Endothelial cell of umbilical vein (primary cell): ENCODE data around the gene RAB4A. TPM values are rescaled to one million over a fixed set of nuclear protein-coding genes. Genes with fewer than 3 reads are reported as not detected.

Experiments used
- BruUV-seq: library from RNA; stranded (reverse); fragments of 400-500 nt; replicated peaks from 2 replicates; lab custom pipeline; 2021; lab: Mats Ljungman, UMichigan
- CTCF ChIA-PET: fragments of 300-600, 350-600 bp; sonication (Branson Sonifier 250); formaldehyde crosslinking; loops from one replicate; lab custom pipeline; 2021; ENCODE audit warnings: antibody characterized with exemption, inconsistent platforms; lab: Charles Lee
- POLR2A ChIA-PET: fragments of 300-600, 350-600 bp; sonication (Branson Sonifier 250); formaldehyde crosslinking; loops from one replicate; lab custom pipeline; 2021; ENCODE audit warnings: antibody characterized with exemption, inconsistent platforms; lab: Charles Lee
- DNase-seq: peaks from one replicate; pipeline ENCODE4 v3.0.0-alpha.2; 2011; ENCODE audit warnings: low read depth, low spot score
- FAIRE-seq: peaks from 2 replicates; lab custom pipeline; 2011; peaks lifted over from hg19 to GRCh38; lab: Jason Lieb, UNC
- H2AFZ ChIP-seq: 2 replicates; pipeline ENCODE4 v1.6.0; 2012; ENCODE audit warnings: low read depth, low read length, control low read depth, inconsistent platforms
- H3K27ac ChIP-seq: 2 replicates; pipeline ENCODE4 v1.5.1; 2011; ENCODE audit warnings: low read depth, mild to moderate bottlenecking, control low read depth, low read length, moderate library complexity; ENCODE audit not compliant: insufficient read depth
- H3K27me3 ChIP-seq, 2 experiments: 2 replicates each; pipeline versions ENCODE4 v1.6.0 to v1.6.1; 2011; ENCODE audit warnings: low read length in 2 of 2, mixed read lengths in 1 of 2; ENCODE audit not compliant: control insufficient read depth in 2 of 2, insufficient read depth in 2 of 2
- H3K36me3 ChIP-seq, 2 experiments: 2 replicates in 1 of 2; 3 replicates in 1 of 2; pipeline ENCODE4 v1.5.1; 2011; ENCODE audit warnings: low read length in 2 of 2, mild to moderate bottlenecking in 1 of 2, moderate library complexity in 1 of 2; ENCODE audit not compliant: control insufficient read depth in 2 of 2, insufficient read depth in 2 of 2; ENCODE audit errors: extremely low read depth in 1 of 2
- H3K4me1 ChIP-seq: 3 replicates; pipeline ENCODE4 v1.5.1; 2011; ENCODE audit warnings: mild to moderate bottlenecking, low read length; ENCODE audit not compliant: control insufficient read depth, insufficient read depth; ENCODE audit errors: extremely low read depth
- H3K4me2 ChIP-seq: 2 replicates; pipeline ENCODE4 v1.6.1; 2011; ENCODE audit warnings: low read length, control low read depth, mixed read lengths; ENCODE audit not compliant: insufficient read depth
- H3K4me3 ChIP-seq, 3 experiments: fragments of 200-600 bp in 1 of 3; sonication (generic), shearing (Covaris generic) in 1 of 3; replicated peaks in 1 of 3; 2 replicates each; pipeline ENCODE4 v1.5.1; 2011 to 2016; ENCODE audit warnings: control low read depth in 3 of 3, low read length in 3 of 3, mild to moderate bottlenecking in 2 of 3, inconsistent platforms in 1 of 3, low read depth in 1 of 3, moderate library complexity in 1 of 3; ENCODE audit not compliant: insufficient read depth in 1 of 3
- H3K79me2 ChIP-seq: 2 replicates; pipeline ENCODE4 v1.6.0; 2012; ENCODE audit warnings: low read length, inconsistent platforms; ENCODE audit not compliant: control insufficient read depth, insufficient read depth
- H3K9ac ChIP-seq: replicated peaks from 2 replicates; pipeline ENCODE3; 2011; ENCODE audit warnings: low read length, control low read depth; ENCODE audit not compliant: insufficient read depth; ENCODE audit errors: extremely low read depth
- H3K9me1 ChIP-seq: replicated peaks from 3 replicates; pipeline ENCODE4 v1.6.0; 2011; ENCODE audit warnings: mild to moderate bottlenecking, low read length; ENCODE audit not compliant: control insufficient read depth, insufficient read depth; ENCODE audit errors: extremely low read depth
- H3K9me3 ChIP-seq: replicated peaks from 2 replicates; pipeline ENCODE4 v1.5.1; 2012; ENCODE audit warnings: low read length, inconsistent platforms; ENCODE audit not compliant: control insufficient read depth, insufficient read depth
- H4K20me1 ChIP-seq: replicated peaks from 2 replicates; pipeline ENCODE3; 2011; ENCODE audit warnings: mild to moderate bottlenecking, low read length; ENCODE audit not compliant: control insufficient read depth, insufficient read depth; ENCODE audit errors: extremely low read depth
- EZH2 ChIP-seq: IDR thresholded peaks from 2 replicates; pipeline ENCODE4 v1.6.1; 2012; ENCODE audit warnings: borderline replicate concordance, low read depth, mild to moderate bottlenecking, moderate library complexity, low read length, inconsistent platforms; ENCODE audit not compliant: severe bottlenecking
- FOS ChIP-seq: IDR thresholded peaks from 2 replicates; pipeline ENCODE4 v1.6.1; 2011; ENCODE audit warnings: mild to moderate bottlenecking, low read length, moderate library complexity, borderline replicate concordance; ENCODE audit not compliant: insufficient read depth
- GATA2 ChIP-seq: IDR thresholded peaks from 2 replicates; pipeline ENCODE4 v1.7.0; 2011; ENCODE audit warnings: low read depth, mild to moderate bottlenecking, moderate library complexity, mixed read lengths, low read length; ENCODE audit not compliant: insufficient read length, insufficient read depth
- JUN ChIP-seq: IDR thresholded peaks from 2 replicates; pipeline ENCODE4 v1.6.1; 2011; ENCODE audit warnings: borderline replicate concordance, low read depth; ENCODE audit not compliant: insufficient read length, insufficient read depth
- MYC ChIP-seq: IDR thresholded peaks from one replicate; pipeline ENCODE4 v1.6.1; 2011; ENCODE audit warnings: mild to moderate bottlenecking, low read depth, low read length
- POLR2A ChIP-seq: IDR thresholded peaks from 2 replicates; pipeline ENCODE4 v1.6.1; 2012; ENCODE audit warnings: low read depth, mild to moderate bottlenecking, control low read depth, low read length
- POLR2AphosphoS5 ChIP-seq: IDR thresholded peaks from 2 replicates; pipeline ENCODE4 v1.6.1; 2012; ENCODE audit warnings: low read depth, mild to moderate bottlenecking, control low read depth, low read length, moderate library complexity; ENCODE audit not compliant: insufficient read depth
- dilution Hi-C: fragments of 300-500 bp; cut with MboI; formaldehyde crosslinking; loops from one replicate; pipeline ENCODE4 v1.15.0; 2019; ENCODE audit warnings: low sequenced_read_pairs; ENCODE audit not compliant: extremely low pct_ligation_motif_present
- intact Hi-C: fragments of 100-400 bp; cut with micrococcal nuclease; formaldehyde crosslinking; loops from one replicate; pipeline ENCODE4 v1.10.0; 2022
- polyA plus RNA-seq, 4 experiments: library from polyadenylated mRNA; depleted of rRNA in 3 of 4; stranded (reverse) in 3 of 4; unstranded in 1 of 4; fragments of >200 nt; gene quantifications; 2 replicates each; pipeline versions ENCODE4 v1.2.1 to v1.2.3, GENCODE V29; 2011 to 2012; ENCODE audit warnings: missing spikeins in 1 of 4
- total RNA-seq: library from RNA; stranded (reverse); gene quantifications from 2 replicates; pipeline ENCODE4 v1.2.3, GENCODE V29; 2021
- TF ChIP-seq, protein P1 (sequence below): IDR thresholded peaks from 2 replicates; pipeline ENCODE4 v1.6.1; 2011; ENCODE audit not compliant: insufficient read depth, insufficient read length
- TF ChIP-seq, protein P2 (sequence below), 2 donors: IDR thresholded peaks; 1 replicate in 1 of 2; 2 replicates in 1 of 2; pipeline ENCODE4 v1.5.1; 2011; ENCODE audit warnings: low read length in 2 of 2, mild to moderate bottlenecking in 2 of 2, moderate library complexity in 2 of 2, control low read depth in 1 of 2, inconsistent platforms in 1 of 2, low read depth in 1 of 2; ENCODE audit not compliant: insufficient read depth in 1 of 2; ENCODE audit errors: extremely low read depth in 1 of 2

RAB4A gene
- total and polyA plus RNA-seq, 2 donors (not counting 3 experiments of a cell fraction or from before 2014, with no cell fraction given): 14.8 to 52.9 TPM

DNA sequence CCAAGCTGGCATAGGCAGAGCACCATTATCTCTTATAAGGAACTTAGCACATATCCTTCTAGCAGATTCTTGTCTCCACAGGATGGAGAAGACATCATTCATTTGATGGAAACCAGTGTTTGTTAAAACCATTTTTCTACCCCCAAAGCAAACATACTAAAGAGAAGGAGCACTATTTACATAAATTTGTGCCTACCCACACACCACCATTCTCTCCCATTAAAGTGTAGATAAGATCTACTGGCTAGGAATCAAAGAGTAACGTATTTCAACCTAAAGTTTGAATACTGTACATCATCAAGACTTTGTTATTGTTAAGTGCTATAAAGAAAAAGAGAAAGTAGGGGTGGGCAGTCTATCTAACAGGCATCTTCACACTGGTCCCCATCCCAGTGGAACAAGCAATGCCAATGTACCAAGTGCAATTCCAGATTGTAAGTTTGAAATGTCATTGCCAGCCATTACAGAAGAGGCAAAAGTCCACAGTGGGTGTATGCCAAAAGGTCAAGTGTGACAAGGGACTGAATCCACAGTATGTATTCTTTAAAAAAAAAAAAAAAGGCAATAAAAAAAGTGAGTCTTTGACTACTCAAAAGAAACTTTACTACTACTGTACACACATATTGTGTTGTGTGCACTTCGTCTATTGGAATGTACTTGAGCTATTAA, 53.1 kb downstream of the RAB4A start:
- intact Hi-C loops (loop anchor here (2.0 kb wide), 1 partner anchor 19 kb away; the partner anchor contains the start of gene CCSAP), dilution Hi-C loops (no loop called here)
- H2AFZ ChIP-seq: no peak overlapping the region
- POLR2A ChIA-PET: no interaction called here
- H3K27ac ChIP-seq: no peak overlapping the region
- no peaks in the 10 kb centered on the region for H3K9me3 ChIP-seq
- H3K27me3 ChIP-seq: no peaks in the 10 kb centered on the region
- H3K9ac ChIP-seq: no peak overlapping the region
- H3K4me3 ChIP-seq: no peak overlapping the region
- H3K4me1 ChIP-seq: no peaks in the 10 kb centered on the region
- no TSS peak for BruUV-seq
- H3K79me2 ChIP-seq: no peaks in the 10 kb centered on the region
- CTCF ChIA-PET: interaction anchor here (0.8 to 1.6 kb wide), 2 partner anchors 65 to 158 kb away, joined by 3 to 4 read pairs; no protein-coding TSS in a partner anchor
- peaks cover 5 to 8% of the 10 kb centered on the region in 2 experiments for H3K36me3 ChIP-seq
- FAIRE-seq: no peak
- H3K9me1 ChIP-seq: no peaks in the 10 kb centered on the region
- TF ChIP-seq POLR2AphosphoS5: no peak
- TF ChIP-seq EZH2: no peak
- TF ChIP-seq, protein P1, sequence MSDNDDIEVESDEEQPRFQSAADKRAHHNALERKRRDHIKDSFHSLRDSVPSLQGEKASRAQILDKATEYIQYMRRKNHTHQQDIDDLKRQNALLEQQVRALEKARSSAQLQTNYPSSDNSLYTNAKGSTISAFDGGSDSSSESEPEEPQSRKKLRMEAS: no peak
- no peak for TF ChIP-seq FOS
- no peak for TF ChIP-seq GATA2
- no peak for TF ChIP-seq MYC
- TF ChIP-seq, protein P2, sequence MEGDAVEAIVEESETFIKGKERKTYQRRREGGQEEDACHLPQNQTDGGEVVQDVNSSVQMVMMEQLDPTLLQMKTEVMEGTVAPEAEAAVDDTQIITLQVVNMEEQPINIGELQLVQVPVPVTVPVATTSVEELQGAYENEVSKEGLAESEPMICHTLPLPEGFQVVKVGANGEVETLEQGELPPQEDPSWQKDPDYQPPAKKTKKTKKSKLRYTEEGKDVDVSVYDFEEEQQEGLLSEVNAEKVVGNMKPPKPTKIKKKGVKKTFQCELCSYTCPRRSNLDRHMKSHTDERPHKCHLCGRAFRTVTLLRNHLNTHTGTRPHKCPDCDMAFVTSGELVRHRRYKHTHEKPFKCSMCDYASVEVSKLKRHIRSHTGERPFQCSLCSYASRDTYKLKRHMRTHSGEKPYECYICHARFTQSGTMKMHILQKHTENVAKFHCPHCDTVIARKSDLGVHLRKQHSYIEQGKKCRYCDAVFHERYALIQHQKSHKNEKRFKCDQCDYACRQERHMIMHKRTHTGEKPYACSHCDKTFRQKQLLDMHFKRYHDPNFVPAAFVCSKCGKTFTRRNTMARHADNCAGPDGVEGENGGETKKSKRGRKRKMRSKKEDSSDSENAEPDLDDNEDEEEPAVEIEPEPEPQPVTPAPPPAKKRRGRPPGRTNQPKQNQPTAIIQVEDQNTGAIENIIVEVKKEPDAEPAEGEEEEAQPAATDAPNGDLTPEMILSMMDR (IDR thresholded peaks at IDR 0.05; ENCODE audit: extremely low read depth in 1 of 2, insufficient read depth in 1 of 2, low read depth in 1 of 2, low read length in 2 of 2): no peak
- no peak for TF ChIP-seq JUN
- TF ChIP-seq POLR2A: no peak
- H3K4me2 ChIP-seq: no peak overlapping the region
- DNase-seq: no peak
- no peaks in the 10 kb centered on the region for H4K20me1 ChIP-seq
